ENCODE measurements around the gene SLC29A3.
"Not testable (repeated sequence)": the region's sequence is repeated elsewhere in the genome, so short reads cannot be mapped to it uniquely, and the experiment has no call there.

The SLC29A3 gene

DNA sequence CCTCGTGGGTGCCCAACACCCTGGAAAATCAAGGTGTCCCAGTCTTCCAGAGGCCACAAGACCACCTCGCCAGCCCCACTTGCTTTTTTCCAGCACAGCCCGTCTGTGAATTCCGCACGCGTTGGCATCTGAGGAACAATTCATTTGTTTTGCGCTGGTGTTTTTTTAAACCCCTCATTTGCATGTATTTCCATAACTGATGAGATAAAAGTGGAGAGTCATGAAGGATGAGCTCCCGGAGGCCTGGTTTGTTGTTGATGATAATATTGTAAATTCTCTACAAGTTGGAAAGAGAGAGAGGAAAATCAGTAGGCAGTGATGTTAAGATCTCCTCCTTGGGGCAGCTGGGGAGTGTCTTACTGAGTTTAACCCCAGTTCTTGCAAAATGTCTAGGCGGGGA is 34.6 kb downstream of the SLC29A3 start:
- Histone ChIP-seq H3K4me3 (no peak overlapping the region), H3K9me3 (ENCODE audit: low read depth, low read length) (no peaks in the 10 kb centered on the region), H3K36me3 (ENCODE audit: insufficient read depth, low read length) (no peaks in the 10 kb centered on the region), H3K9ac (ENCODE audit: insufficient read length) (no peak overlapping the region), H3K27ac (no peak overlapping the region)
- DNase-seq (ENCODE audit: low read depth, low spot score): no peak
- TF ChIP-seq POLR2AphosphoS5 (IDR thresholded peaks at IDR 0.05; ENCODE audit: borderline replicate concordance, low read depth, low read length) (no peak), FOXP2 (optimal IDR thresholded peaks at IDR 0.05; ENCODE audit: control extremely low read depth, extremely low read length, insufficient read depth) (no peak), EZH2 (IDR thresholded peaks at IDR 0.05) (no peak)

DNA sequence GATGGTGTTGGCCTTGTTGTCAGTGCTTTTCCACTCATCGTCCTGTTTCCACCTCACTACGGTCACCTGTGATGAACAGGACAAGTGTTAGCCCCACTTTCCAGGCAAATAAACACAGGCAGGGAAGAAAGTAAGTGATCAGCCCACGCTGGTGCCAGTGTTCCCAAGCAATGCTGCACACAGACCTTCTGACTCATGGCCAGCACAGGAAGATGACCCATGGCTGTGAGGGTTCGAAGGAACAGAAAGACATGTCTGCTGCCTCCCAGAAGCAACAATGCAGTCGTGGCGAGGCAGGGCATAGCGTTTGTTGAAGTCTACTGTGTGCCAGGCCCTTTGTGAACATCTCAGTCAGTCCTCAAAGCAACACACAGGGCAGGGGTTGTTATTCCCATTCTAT is 35.7 kb downstream of the SLC29A3 start:
- Histone ChIP-seq H3K4me3 (no peak overlapping the region), H3K9ac (ENCODE audit: insufficient read length) (no peak overlapping the region), H3K36me3 (ENCODE audit: insufficient read depth, low read length) (no peaks in the 10 kb centered on the region), H3K27ac (no peak overlapping the region), H3K9me3 (ENCODE audit: low read depth, low read length) (no peaks in the 10 kb centered on the region)
- TF ChIP-seq EZH2 (IDR thresholded peaks at IDR 0.05) (no peak), FOXP2 (optimal IDR thresholded peaks at IDR 0.05; ENCODE audit: control extremely low read depth, extremely low read length, insufficient read depth) (no peak), POLR2AphosphoS5 (IDR thresholded peaks at IDR 0.05; ENCODE audit: borderline replicate concordance, low read depth, low read length) (no peak)
- DNase-seq (ENCODE audit: low read depth, low spot score): no peak

DNA sequence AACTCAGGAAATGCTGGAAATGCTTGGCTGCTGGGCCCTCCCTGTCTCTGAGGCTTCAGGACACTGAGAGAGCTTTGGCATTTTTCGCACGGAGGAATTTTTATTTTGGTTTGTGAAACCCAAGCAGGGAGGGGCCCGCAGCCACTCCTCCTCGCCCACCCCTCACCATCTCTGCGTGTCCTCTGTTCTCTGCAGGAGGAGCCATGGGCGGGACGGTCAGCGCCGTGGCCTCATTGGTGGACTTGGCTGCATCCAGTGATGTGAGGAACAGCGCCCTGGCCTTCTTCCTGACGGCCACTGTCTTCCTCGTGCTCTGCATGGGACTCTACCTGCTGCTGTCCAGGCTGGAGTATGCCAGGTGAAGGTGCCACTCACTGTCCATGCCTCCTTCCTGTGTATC is 36.8 kb downstream of the SLC29A3 start:
- Histone ChIP-seq H3K4me3 (no peak overlapping the region), H3K9ac (ENCODE audit: insufficient read length) (no peak overlapping the region), H3K9me3 (ENCODE audit: low read depth, low read length) (no peaks in the 10 kb centered on the region), H3K36me3 (ENCODE audit: insufficient read depth, low read length) (no peaks in the 10 kb centered on the region), H3K27ac (no peak overlapping the region)
- TF ChIP-seq EZH2 (IDR thresholded peaks at IDR 0.05) (no peak), FOXP2 (optimal IDR thresholded peaks at IDR 0.05; ENCODE audit: control extremely low read depth, extremely low read length, insufficient read depth) (no peak), POLR2AphosphoS5 (IDR thresholded peaks at IDR 0.05; ENCODE audit: borderline replicate concordance, low read depth, low read length) (no peak)
- no peak for DNase-seq (ENCODE audit: low read depth, low spot score)

DNA sequence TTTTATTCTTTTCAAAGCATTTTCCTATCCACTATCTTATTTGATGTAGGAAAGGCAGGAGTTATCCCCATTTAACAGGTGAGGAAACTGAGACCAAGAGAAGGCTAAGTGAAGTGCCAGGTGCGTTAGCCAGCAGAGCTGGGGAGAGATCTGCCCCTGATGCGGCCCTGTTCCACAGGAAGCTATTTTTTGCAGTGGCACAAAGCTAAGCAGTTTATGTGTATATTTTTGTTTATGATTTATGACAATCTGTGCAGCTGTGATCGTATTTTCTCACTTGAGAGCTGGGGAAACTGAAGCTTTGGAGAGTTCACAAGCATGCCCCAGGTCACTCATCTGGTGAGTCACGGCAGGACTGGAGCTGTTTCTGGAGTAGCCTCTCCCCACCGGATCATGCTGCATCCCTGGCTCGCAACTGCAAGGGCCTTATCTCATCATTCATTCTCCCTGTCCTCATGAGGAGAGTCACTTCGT is 38.8 kb downstream of the SLC29A3 start:
- Histone ChIP-seq H3K36me3 (ENCODE audit: insufficient read depth, low read length) (no peaks in the 10 kb centered on the region), H3K4me3 (no peak overlapping the region), H3K9me3 (ENCODE audit: low read depth, low read length) (no peaks in the 10 kb centered on the region), H3K27ac (no peak overlapping the region), H3K9ac (ENCODE audit: insufficient read length) (no peak overlapping the region)
- TF ChIP-seq EZH2 (IDR thresholded peaks at IDR 0.05) (no peak), FOXP2 (optimal IDR thresholded peaks at IDR 0.05; ENCODE audit: control extremely low read depth, extremely low read length, insufficient read depth) (no peak), POLR2AphosphoS5 (IDR thresholded peaks at IDR 0.05; ENCODE audit: borderline replicate concordance, low read depth, low read length) (no peak)
- DNase-seq (ENCODE audit: low read depth, low spot score): no peak

DNA sequence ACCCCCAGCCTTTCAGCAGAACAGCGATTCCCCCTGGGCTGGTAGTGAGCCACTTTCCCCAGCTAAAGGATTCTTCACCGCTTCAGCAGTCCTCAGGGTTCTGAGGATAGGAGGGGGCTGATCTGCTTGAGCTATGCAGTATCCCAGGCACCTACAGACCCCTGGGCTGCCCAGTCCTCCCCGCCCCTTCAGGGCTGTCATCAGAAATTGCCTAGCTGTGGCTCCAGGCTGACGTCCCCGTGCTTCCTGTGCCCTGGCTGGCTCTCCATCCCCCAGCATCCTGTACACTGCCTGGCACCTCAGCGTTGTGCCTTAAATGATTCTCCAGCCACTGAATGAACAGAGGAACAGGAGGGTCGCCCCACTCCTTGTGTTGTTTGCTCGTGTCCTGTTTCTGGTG is 39.2 kb downstream of the SLC29A3 start:
- no peak for DNase-seq (ENCODE audit: low read depth, low spot score)
- H3K4me3 ChIP-seq: no peak overlapping the region
- no peak for TF ChIP-seq FOXP2 (optimal IDR thresholded peaks at IDR 0.05; ENCODE audit: control extremely low read depth, extremely low read length, insufficient read depth)
- no peak for TF ChIP-seq POLR2AphosphoS5 (IDR thresholded peaks at IDR 0.05; ENCODE audit: borderline replicate concordance, low read depth, low read length)
- no peak for TF ChIP-seq EZH2 (IDR thresholded peaks at IDR 0.05)
- no peak overlapping the region for H3K27ac ChIP-seq
- no peak overlapping the region for H3K9ac ChIP-seq (ENCODE audit: insufficient read length)
- H3K36me3 ChIP-seq (ENCODE audit: insufficient read depth, low read length): no peaks in the 10 kb centered on the region
- H3K9me3 ChIP-seq (ENCODE audit: low read depth, low read length): no peaks in the 10 kb centered on the region

DNA sequence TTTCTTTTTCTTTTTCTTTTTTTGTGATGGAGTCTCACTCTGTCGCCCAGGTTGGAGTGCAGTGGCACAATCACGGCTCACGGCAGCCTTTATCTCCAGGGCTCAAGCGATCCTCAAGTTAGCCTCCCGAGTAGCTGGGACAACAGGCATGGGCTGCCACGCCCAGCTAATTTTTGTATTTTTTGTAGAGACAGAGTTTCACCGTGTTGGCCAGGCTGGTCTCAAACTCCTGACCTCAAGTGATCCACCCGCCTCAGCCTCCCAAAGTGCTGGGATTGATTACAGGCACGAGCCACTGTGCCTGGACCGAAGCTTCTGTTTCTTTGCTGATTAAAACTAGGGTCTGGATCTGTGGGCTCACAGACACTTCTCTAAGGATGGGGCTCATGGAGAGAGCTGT is 39.8 kb downstream of the SLC29A3 start:
- H3K9me3 ChIP-seq (ENCODE audit: low read depth, low read length); H3K27ac ChIP-seq; H3K36me3 ChIP-seq (ENCODE audit: insufficient read depth, low read length); H3K4me3 ChIP-seq; H3K9ac ChIP-seq (ENCODE audit: insufficient read length); DNase-seq (ENCODE audit: low read depth, low spot score): not testable (repeated sequence)

DNA sequence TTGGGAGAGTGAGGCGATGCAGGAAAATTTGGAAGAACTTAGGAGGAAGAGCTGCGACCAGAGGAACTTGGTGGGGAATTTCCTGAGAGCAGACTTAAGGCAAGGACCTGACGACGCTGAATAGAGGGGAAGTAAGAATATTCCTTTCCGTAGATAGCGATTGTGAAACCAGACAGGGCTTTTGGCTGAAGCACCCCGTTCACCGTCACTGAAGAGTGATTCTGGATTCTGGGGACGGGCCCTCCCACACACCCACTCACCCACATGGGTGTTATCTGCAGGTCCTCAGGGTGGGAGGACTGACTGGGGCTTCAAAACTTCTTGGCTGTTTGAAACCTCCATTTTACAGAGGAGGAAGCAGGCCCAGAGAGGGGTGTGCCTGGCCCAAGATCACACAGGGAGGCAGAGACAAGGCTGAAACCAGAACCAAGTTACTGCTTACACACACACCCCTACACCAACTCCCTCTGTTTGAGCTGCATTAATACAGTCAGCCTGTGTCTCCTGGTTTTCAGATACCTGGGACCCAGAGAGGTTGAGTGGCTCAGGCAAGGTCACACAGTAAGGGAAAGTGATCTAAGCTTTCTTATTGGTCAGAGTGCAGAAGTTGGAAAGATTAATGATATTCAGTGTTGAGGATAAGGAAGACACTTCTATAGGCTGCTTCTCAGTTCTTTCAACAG is 40.4 kb downstream of the SLC29A3 start:
- Histone ChIP-seq H3K36me3 (ENCODE audit: insufficient read depth, low read length) (no peaks in the 10 kb centered on the region), H3K9me3 (ENCODE audit: low read depth, low read length) (no peaks in the 10 kb centered on the region), H3K27ac (no peak overlapping the region), H3K9ac (ENCODE audit: insufficient read length) (no peak overlapping the region), H3K4me3 (no peak overlapping the region)
- no peak for DNase-seq (ENCODE audit: low read depth, low spot score)
- TF ChIP-seq EZH2 (IDR thresholded peaks at IDR 0.05): no peak
- TF ChIP-seq POLR2AphosphoS5 (IDR thresholded peaks at IDR 0.05; ENCODE audit: borderline replicate concordance, low read depth, low read length): no peak
- no peak for TF ChIP-seq FOXP2 (optimal IDR thresholded peaks at IDR 0.05; ENCODE audit: control extremely low read depth, extremely low read length, insufficient read depth)

DNA sequence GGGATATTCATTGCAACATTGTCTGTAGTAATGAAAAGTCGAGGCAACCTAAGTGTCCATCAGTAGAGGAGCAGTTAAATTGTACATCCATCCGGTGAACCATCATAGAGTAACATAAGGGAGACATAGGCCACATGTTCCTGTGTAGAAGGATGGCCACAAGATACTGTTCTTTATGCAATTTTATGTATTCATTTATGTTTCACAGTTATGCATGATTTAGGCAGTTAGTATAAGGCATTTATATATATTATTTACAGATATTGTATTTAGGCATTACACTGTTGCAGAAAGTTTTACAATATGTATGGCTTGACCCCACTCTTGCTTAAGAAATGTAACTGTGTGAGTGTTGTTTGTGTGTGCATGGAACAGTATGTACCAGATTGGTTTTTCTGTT is 41.7 kb downstream of the SLC29A3 start:
- Histone ChIP-seq H3K36me3 (ENCODE audit: insufficient read depth, low read length) (no peaks in the 10 kb centered on the region), H3K4me3 (no peak overlapping the region), H3K9ac (ENCODE audit: insufficient read length) (no peak overlapping the region), H3K9me3 (ENCODE audit: low read depth, low read length) (no peaks in the 10 kb centered on the region), H3K27ac (no peak overlapping the region)
- no peak for TF ChIP-seq POLR2AphosphoS5 (IDR thresholded peaks at IDR 0.05; ENCODE audit: borderline replicate concordance, low read depth, low read length)
- TF ChIP-seq EZH2 (IDR thresholded peaks at IDR 0.05): no peak
- DNase-seq (ENCODE audit: low read depth, low spot score): no peak

DNA sequence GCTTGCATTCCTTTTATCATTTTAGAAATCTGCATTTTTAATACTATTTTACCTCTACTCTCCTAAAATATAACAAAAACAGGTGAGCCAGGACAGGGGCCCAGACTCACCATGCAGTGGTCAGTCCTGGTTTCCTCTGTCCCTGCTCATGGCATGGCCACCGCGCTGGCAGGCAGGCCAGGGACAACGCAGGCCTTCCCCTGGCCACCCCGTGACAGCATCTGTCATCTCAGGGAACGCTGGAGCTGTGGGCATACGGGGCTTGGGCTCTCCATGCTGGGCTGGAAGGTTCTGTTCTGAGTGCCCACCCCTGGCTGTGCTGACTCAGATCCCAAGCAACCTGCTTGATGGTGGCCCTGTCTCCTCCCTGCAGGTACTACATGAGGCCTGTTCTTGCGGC is 42.5 kb downstream of the SLC29A3 start:
- Histone ChIP-seq H3K9ac (ENCODE audit: insufficient read length) (no peak overlapping the region), H3K36me3 (ENCODE audit: insufficient read depth, low read length) (no peaks in the 10 kb centered on the region), H3K4me3 (no peak overlapping the region), H3K27ac (no peak overlapping the region), H3K9me3 (ENCODE audit: low read depth, low read length) (no peaks in the 10 kb centered on the region)
- TF ChIP-seq FOXP2 (optimal IDR thresholded peaks at IDR 0.05; ENCODE audit: control extremely low read depth, extremely low read length, insufficient read depth): no peak
- no peak for TF ChIP-seq EZH2 (IDR thresholded peaks at IDR 0.05)
- TF ChIP-seq POLR2AphosphoS5 (IDR thresholded peaks at IDR 0.05; ENCODE audit: borderline replicate concordance, low read depth, low read length): no peak
- DNase-seq (ENCODE audit: low read depth, low spot score): no peak

All from SK-N-MC (cell line).